HG02852 (cell line): ENCODE data around the gene PDK2.

Experiments used
- ATAC-seq: cut with Tn5 transposase; IDR thresholded peaks from one replicate; pipeline ENCODE4 v1.9.1; 2021; ENCODE audit warnings: mild to moderate bottlenecking, moderate library complexity; ENCODE audit not compliant: unreplicated experiment

Gene PDK2

DNA sequence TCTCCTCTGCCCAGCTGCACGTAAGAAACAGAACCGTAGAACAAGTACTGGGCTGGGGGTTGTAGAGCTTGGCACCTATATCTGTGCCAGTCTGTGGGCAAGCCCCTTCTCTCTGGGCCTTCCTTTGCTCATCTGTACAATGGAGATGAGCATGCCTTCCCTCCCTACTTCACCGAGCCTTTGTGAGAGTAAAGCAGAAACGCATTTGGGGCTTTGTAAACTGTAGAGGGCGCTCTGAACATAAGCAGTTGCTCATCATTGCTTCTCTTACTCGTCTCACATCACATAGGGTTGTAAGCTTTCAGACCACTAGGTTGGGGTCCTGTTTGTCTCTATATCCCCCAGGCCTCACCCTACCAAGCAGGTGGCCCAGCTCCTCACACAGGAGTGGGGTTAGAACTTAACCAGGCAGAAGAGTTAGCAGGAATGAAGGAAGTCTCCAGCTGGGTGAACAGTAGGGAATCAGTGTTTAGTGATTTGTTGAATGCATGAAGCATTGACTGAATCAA lies 19.8 kb downstream of the PDK2 start:
- ATAC-seq, result no peak

DNA sequence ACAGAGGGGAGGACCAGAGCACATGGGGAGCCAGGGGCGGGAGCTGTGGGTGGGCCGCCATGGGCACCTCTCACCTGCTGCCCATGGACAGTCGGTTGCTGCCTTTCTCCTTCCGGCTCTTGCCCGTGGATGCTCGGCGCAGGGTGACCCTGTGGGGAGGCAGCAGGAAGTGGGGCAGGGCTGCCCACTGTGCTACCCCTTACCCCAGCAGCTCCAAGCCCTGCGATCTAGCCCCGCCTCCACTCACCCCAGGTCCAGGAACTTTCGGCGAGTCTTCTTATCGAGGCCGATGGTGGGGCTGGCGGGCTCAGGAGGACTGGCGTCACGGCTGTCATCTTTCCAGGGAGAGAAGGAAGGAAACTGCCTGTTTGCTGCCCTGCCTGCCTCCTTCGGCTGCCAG lies 20.6 kb downstream of the PDK2 start:
- ATAC-seq, result no peak

DNA sequence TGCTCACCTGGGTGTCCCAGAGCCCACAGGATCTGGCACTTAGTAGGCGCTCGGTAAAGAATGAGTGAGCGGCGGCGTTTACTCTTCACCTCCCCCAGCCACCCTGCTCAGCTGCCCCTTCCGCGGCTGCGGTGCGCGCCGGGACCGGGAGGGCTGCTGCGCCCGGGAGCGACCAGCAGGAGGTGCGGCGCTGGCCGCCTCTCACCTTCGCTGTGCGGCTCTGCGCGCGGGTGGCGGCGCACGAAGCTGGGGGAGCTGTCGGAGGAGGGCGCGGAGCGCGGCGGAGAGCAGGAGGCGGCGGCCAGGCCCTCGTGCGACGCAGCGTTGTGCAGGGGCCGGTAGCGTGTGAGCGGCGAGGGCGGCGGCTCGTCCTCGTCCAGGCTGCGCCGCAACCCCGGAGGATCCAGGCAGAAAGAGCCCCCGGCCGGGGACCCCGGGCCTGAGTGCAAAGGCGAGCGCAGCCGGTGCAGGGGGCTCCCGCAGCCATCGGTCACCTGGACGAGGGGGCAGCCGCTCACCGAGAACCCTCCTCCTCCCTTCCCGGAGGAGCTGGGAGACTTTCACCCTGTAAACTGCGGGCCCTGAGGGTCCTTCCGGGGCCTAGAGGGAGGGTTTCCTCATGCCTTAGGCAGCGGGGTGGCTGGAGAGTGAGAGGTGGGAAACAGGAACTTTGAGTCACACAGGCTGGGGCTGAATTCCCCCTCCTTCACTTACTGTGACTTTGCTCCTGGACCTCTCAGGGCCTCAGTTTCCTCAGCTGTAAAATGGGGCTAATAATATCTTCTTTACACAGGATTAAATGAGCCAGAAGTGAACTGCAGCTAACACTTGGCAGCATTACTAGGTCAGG lies 22.3 kb downstream of the PDK2 start:
- ATAC-seq, result peak; percentile 51

DNA sequence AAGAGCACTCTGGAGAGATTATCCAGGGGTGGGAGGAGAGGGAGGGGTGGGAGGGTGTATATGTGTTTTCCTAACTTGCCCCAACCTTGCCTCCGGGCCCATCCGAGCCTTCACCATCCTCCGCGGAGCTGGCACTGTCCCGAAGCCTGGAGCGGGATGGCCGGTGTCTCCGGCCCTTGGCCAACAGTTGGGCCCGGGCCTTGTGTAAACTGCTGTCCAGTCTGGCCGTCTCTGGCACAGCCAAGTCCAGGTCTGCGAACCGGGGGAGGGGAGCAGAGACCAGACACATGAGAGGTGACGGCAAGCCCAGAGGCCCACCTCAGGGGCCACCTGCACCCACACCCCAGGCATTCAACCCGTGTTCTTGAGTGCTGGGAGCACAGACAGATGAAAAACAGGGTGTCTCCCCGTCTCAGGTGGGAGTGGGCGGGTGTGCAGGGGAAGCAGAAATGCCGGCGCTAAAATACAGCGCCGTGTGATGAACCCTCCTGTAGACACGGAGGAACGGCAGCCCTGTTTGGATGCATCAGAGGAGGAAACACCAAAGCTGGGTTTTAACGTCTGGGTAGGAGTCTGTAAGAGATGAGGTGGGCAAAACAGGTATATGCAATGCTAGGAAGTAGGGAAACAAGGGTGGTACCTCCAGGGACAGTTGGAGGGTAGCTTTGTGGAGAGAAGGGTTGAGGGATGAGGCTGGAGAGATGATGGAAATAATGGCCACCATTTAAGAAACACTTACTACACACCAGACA lies 23.1 kb downstream of the PDK2 start:
- ATAC-seq, result no peak

DNA sequence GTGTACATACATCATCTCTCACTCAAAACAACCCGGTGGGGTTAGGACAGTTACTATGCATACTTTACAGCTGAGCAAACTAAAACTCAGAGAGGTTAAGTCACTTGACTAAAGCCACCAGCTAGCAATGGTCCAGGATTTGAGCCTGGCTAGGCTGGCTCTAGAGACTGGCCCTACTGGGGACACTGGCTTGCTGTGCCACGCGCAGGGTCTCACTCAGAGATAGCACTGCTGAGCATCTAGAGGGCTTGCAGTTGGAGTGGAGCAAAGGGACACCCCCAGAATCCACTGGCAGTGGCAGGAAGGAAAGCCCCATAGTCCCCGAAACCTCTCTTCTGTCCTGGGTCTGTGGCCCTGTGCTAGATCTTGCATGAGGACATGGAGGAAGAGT lies 23.7 kb downstream of the PDK2 start:
- no peak for ATAC-seq

DNA sequence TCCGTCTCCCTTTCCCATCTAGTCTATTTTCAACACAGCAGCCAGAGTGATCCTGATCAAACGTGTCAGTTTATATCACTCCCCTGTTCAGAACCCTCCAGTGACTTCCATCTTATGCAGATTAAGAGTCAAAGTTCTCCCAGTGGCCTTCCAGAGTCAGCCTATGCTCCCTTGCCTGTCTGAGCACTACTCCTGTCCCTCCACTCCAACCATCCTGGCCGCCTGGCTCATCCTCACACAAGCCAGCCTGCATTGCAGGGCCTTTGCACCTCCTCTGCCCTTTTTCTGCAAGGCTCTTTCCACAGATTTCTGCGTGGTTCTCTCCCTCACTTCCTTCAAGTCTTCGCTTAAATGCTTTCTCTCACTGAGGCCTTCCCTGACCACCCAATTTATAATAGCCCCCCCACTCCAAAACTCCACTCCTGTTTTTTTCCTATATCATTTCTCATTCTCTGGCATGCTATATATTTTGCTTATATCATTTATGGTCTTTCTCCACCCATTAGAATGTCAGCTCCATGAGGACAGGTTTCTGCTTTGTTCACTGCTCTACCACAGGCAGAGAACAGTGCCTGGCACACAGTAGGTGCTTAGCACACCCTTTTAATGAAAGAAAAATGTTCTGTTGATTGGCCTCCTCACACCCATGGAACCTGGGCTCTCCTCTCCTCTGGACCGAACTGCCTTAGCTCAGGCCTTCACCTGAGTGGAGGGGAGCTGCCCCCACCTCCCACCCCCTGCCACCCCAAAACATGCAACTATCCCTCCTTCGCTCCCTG lies 25.5 kb downstream of the PDK2 start:
- ATAC-seq, result no peak

DNA sequence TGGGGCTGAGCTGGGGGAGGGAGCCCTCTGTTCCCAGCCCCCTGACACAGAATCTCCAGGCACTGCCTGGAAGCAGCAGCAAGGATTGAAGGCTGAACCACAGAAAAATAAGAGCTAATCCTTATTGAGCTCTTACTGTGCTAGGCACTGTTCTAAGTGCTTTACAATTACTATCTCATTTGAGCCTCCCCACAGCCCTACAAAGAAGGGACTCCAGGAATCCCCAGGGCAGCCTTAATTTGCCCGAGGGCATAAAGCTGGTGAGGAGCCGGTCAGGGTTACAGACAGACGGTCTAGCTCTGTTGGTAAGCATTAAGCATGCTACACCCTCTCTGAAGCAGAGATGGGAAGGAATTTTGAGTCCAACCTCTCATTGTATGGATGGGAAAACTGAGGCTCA lies 27.8 kb downstream of the PDK2 start:
- no peak for ATAC-seq

DNA sequence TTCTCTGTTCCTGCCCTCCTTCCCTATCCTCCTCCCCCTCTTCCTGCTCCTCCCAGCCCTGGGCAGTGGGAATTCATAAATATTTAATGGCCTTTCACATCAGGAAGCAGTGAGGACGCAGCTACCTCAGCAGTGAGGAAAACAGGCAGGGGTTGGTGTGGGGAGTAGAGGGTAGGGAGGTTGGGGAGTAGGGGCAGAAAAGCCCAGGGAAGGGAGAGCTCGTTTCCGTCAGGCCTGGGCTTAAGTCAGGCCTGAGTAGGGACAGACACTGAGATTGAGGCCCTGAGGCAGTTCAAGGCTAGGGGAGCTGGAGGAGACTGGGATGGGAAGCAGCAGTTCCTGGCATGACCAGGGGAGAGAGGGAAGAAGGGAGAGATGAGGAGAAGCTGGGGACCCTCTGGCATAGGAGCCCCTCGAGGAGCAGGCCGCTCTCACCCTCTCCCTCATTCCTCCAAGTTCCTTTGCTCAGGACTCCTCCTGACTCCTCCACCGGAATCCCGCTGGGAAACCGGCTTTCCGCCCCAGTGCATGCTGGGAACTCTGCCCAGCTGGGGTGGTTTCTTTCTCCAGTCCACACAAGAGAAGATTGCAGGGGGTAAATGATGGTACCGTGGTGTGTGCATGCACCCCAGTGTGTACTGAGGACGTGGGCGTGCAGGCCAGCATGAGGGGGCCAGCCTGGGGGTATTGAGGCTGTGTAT lies 28.6 kb downstream of the PDK2 start:
- no peak for ATAC-seq

DNA sequence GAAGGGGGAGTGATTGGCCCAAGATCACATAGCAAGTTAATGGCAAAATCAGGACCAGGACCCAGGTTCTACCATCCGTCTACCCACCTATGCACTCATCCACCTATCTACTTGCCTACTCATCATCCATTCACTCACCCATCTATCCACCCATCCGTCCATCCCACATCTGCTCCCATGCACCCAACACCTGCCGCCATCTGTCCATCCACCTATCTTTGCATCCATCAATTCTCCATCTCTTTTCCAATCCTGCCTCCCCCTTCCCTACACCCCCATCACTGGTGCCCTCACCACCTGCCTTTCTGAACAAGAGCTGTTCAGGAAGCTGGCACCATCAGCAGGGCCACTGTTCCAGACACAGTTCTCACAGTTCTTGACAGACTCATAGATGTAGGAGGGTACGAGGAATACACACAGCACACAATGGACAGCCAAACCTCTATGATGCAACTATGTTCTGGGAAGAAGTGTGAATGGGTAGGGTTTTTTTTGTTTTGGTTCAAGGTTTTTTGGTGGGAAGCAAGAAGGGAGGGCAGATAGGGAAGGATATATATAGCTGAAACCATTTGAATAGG lies 30.4 kb downstream of the PDK2 start:
- no peak for ATAC-seq

DNA sequence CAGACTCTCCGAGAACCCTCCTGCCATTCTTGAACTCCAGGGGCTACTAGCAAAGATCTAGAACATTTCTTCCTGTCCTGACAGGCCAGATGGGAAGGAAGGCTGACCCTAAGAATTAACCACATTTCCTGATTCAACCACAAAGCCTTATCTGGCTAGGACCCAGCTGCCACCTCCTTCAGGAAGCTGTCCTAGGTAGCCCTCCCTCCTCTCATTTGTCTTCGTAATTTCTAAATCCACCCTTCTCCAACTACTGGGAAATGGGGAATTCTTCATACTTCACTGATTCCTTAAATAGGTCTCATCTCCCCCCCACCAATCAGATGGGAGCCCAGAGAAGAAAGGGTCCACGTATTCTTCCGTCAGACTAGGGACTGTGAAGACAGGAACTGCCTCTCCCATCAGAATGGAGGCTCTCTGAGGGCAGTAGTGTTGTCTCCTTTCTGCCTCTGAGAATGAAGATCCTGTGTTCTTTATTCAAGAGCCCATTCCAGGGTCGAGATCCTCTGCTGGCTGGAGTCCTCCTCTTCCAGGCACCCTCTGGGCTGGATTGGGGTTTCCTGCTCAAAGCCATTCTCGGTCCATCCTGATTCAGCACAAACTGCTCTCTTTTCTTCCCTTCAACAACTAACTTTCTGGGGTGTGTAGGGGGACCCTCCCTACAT lies 32.7 kb downstream of the PDK2 start:
- ATAC-seq, result no peak

DNA sequence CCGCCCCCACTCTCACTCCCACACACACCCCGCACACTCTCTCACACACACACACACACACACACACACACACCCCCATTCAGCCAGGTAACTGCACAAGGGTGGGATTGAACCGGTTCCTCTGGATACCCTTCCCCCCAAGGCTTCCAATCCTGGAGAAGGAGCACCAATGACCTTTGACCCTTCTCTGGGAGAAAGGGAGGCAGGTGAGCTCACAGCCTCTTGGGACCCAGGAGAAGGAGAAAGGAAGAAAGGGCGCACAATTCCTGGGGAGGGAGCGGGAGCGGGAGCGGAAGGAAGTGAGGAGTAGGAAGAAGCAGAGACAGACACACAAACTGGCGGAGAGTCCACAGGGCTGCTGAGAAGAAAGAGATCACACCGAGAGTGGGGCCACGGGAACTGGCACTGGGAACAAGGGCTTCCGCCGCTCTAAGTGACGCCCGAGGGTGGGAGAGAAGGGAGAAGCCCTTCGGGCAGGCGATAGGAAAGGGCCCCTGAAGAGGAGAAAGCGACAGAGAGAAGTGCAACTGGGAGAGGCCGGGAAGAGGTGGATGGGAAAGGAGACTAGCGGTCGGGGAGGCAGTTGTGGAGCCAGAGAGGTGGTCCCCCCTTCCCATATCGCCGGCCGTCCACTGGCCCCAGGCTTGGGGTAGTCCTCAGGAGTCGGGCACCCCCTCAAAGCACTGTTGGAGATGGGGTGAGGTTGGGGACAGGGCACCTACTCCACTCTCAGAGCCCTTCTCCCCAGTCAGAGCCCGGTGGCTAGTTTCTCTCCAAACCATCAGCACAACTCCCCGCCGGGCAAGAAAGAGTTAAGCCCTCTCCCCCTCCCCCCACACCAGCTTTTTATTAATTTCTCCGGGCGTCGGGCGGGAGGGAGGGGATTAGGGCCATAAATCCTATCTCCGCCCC lies 33.5 kb downstream of the PDK2 start:
- ATAC-seq, result no peak

DNA sequence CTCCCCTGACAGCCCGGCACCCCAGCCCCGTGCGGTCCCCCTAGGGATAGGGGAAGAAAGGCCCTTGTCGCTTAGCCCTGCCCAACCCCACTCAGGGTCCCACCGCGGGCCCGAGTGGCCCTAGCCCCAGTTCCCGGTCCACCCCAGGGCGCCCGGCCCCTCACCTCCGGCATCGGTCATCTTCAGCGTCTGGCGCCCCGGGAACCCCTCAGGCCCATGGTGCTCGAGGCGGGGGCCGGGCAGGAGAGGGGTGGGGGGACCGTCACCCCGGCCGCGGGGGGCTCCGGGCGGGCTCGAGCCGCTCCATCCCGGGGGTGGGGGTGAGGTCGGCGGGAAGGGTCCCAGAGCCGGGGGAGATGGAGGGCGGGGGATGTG lies 34.2 kb downstream of the PDK2 start:
- ATAC-seq, result no peak

DNA sequence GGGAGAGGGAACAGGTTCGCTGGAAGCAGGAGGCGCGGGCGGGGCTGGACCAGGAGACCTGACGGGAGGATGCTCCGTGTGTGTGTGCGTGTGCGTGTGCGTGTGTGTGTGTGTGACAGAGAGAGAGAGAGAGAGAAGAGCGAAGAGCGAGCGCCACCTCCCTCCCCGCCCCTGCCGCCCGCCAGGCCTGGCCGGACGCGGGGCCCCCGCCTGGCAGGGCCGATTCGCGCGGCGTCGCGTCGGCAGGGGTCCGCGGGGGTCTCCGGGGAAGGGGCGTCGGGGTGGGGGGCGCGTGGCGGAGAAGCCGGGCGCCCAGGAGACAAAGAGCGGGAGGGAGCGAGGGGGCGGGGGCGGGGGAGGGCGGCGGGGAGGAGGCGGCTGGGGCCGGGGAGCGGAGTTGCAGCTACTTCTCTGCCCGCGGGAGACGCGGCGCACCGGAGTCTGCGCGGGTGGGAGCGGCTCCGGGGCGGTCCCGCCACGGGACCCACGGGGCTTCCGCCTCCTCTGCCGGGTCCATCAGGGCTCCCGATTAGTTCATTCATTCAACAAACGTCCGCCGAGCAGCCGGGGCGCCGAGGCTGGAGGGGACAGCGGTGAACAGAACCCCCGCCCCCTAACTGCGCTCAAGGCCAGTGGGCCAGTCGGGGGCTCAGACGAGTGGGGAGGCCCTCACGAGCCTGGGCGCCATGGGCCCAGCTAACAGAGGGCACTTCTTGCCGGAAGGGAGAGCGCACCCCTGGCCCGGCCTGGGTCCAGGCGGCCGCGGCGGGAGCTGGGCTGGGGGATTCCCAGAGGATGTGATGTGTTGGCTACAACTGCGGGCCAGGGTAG lies 34.8 kb downstream of the PDK2 start, which contains the start of gene SAMD14:
TSS of gene SAMD14 (minus strand) at position 433 of the 831 bp plus-strand sequence. CDS start 5,201 bp downstream, outside the sequence.
- ATAC-seq, result no peak

DNA sequence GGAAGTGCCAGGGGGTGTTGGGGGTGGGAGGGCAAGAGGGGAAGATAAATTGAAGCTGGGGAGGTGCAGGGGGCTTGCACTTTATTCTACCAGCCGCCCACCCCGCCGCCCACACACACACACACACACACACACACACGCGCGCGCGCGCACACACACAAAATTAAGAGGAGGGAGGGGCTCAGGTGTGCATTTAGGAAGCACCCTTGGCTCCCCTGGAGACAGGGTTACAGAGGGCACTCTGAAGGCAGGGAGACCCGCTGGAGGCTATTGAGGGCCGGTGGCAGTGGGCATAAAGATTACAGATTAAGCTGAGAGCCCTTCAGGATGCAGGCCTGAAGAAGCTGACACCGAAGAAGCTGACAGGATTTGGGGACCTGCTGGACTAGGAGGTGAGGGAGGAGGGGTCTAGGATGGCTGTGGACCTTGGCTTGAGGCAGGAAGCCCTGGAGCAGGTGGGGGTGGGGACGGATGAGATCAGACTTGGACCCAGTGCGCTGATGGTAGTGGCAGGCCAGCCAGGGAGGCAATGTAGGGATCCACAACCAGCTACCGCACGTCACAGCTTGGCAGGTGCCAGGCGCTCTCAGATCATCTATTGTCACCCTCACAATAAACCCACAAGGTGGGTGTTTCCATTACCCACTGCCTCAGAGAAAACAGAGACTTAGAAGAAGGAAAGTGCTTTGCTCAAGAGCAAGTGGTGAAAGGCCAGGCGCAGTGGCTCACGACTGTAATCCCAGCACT lies 35.6 kb downstream of the PDK2 start:
- ATAC-seq, result no peak

DNA sequence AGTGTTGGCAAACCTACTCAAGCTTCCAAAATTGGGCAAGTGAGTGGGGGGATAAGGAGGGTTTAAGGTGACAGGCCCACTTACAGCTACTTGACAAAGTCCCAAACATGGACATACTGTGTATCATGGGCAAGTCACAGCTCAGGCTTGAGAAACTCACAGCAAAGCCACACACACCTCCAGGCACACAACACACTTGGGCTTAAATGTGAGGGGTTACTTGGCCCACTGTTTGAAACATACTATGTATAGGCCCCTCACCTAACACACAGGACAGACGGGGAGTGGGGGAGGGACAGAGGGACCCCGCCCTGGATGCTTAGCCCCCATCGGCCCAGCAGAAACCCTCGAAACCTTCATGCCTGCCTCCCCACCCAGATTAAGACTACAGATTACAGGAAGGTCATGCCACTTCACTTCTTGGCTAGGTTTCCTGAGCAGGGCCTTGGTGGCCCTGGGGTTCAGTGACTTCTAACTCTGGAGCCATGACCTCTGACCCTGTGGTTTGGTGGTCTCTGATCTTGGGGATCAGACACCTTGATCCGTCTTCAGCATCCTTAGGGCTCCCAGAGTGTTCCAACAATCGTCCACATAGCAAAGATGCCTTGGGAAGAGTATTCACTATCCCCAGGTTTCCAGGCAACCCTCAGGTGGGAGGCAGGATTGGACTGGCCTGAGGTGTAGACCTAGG lies 37.1 kb downstream of the PDK2 start:
- ATAC-seq, result no peak

DNA sequence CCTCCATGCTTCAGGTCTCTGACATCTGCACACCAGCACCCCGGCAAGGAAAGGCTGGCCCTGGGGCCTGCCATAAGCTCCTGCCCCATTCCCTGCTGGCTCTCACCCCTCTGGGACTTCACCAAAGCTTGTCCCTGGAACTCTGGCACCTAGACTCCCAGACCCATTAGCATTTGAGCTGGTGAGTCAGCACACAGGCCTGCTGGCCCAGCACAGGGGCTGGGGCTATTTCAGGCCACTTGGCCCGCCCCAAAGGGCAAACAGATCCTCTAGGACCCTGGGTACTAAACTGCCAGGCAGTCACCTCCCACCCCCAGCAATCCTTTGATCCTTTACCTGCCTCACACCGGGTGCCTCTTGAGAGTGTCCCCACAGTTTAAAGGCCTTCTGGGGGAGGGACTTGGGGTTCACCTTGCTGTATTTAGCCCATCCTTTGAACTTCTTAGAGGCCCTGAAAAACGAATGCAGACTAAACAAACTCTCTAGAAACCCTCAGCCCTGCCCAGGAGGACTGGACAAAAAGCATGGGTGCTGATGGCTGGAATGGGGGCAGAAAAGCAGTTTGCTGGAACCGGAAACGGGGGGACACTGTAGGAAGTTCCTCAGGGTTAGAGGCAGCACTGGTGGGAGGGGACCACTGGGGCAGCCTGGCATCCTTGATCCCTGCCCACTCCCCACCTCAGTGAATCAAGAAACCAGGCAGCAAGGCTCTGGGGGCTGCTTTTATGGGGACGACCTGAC lies 38.0 kb downstream of the PDK2 start:
- no peak for ATAC-seq
